GM19193 (cell line): ENCODE results near the gene CD2BP2.
A peak's percentile ranks its signal among the peaks of the same experiment; 100 is the strongest.

ENCODE experiments used
- POLR2A ChIP-seq: IDR thresholded peaks from 4 replicates; pipeline ENCODE4 v1.6.1; 2011; ENCODE audit not compliant: insufficient read depth, insufficient read length; ENCODE audit errors: extremely low read depth

The CD2BP2 gene

GRCh38 chr16:30342751-30343490 lies 12.2 kb downstream of the CD2BP2 start:
- no peak for TF ChIP-seq POLR2A

GRCh38 chr16:30340621-30341020 lies 14.5 kb downstream of the CD2BP2 start:
- no peak for TF ChIP-seq POLR2A

DNA sequence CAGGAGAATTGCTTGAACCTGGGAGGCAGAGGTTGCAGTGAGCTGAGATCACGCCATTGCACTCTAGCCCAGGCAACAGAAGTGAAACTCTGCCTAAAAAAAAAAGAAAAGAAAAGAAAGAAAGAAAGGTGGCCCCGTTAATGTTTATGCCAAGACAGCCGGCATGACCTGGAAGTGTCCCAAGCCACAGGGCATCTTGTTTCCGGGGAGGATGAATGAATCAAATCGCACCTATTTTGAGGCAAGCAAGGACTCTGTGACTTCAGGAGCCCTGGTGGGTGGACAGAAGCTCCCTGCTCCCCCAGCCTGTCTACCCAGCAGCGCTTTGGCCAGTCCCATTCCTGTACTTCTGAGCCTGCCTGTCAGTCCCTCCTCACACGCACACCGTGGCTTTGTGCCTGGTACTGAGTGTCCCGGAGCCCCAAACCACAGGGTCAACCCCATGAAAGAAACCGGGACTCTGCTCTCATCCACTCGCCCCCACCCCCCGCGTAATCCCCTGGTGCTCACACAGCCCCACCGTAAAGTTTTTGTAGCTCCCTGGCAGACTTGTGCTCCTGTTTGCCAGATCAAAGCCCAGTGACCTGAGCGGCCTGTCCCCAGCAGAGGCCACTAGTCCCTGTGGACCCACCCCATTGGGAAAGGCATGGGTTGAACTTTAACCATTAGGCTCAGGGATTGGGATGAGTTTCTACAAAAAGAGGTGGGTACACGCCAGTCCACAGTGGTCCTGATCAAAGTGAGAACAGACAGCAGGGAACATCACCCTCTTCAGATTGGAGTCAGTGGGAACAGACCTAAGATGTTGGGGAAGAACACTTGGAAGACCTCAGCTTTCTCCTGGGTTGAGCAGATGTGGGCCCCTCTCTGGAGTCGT lies 19.3 kb downstream of the CD2BP2 start:
- TF ChIP-seq POLR2A = no peak

GRCh38 chr16:30335028-30335597 lies 20.0 kb downstream of the CD2BP2 start:
- TF ChIP-seq POLR2A = peak; percentile 73
